ENCODE results near the gene LSM14B.

LSM14B gene

DNA sequence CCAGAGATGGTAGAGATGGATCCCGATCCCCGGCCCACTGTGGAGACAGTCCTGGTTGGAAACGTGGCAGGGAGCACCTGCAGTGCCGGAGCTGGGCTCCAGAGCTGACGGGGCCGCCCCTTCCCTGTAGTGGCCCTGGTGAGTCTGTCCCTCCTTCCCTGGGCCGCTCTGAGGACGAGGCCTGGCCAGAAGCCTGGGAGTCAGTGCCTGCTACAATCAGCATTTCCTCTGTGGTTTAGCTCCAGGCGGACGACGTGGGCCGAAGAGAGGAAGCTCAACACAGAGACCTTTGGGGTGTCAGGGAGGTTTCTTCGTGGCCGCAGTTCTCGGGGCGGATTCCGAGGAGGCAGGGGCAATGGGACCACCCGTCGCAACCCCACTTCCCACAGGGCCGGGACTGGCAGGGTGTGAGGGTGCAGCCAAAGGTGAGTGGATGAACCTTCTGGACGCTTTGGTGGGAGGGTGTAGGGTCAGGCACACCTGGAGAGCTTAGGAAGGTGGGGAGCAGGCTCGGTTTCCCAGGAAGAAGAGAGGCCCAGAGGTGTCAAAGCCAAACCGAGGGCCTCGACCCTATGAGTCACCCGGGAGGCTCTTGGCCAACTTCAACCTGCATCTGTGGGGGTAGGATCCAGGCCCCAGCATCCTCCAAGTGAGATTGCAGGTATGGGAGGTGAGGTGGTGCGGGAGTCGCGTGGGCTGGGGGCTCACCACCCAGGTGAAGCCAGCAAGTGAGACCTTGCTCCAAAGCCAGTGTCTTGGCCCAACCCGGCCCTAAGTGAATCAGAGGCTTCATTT, 11.0 kb downstream of the LSM14B start:
- no peak for DNase-seq

DNA sequence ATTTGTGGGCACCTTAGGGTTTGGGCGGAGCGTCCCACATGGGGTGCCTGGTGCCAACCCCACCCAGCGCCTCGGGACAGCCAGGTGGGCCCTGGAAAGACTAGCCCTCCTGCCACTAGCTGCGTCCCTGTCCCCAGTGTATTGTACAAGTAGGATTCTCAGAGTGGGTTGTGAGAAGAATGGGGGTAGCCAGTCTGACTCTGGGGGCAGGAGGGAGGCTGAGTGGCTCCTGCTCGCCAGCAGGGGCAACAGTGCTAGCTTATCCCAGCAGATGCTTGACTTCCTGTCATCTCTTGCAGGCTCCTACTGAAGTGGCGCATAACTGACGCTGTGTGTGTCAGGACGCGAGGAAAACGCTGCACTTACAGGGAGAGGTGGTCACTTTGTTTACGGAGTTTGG, 11.6 kb downstream of the LSM14B start:
- DNase-seq: no peak

DNA sequence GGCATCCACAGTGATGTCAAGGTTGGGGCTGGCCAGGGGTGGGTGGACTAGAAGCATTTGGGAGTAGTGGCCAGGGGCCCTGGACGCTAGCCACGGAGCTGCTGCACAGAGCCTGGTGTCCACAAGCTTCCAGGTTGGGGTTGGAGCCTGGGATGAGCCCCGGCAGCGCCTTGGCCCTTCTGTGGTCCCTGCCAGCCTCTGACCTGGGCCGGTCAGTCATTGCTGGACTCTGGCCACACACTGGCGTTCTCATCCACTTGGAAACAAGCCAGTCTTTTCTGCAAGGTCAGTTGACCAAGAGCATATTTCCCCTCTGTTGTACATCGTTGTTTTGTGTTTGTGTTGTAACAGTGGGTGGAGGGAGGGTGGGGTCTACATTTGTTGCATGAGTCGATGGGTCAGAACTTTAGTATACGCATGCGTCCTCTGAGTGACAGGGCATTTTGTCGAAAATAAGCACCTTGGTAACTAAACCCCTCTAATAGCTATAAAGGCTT, 12.5 kb downstream of the LSM14B start:
- DNase-seq: no peak

DNA sequence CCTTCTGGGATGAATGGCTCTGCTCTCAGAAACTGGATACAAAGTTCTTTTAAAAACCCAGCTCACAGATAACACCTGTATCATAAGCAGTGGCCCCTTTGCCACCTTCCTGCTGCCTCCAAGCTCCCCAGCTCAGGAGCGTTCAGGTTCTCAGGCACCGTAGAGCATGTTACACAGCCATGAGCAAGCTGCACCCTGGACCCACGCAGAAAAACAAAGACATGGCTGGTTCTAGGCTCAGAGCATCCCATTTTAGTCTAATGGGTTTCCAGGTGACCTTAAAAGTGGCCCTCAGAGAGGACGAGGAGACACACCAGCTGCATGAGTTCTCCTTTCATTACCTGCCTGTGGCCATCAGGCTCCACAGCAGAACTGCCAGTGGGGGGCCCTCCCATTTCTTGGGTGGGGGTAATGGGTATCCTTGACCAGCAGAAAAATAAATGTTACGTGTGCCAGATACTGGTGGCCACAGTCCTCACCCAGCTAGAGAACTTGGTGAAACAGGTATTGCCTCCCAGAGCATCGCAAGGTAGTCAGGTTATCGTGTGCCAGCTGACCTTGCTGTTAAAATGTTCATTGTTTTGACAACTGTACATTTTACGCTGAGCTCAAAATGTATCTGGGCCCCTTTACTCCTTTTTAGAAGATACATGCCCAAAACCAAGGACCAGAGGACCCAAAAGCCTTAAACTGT, 13.4 kb downstream of the LSM14B start:
- no peak for DNase-seq

DNA sequence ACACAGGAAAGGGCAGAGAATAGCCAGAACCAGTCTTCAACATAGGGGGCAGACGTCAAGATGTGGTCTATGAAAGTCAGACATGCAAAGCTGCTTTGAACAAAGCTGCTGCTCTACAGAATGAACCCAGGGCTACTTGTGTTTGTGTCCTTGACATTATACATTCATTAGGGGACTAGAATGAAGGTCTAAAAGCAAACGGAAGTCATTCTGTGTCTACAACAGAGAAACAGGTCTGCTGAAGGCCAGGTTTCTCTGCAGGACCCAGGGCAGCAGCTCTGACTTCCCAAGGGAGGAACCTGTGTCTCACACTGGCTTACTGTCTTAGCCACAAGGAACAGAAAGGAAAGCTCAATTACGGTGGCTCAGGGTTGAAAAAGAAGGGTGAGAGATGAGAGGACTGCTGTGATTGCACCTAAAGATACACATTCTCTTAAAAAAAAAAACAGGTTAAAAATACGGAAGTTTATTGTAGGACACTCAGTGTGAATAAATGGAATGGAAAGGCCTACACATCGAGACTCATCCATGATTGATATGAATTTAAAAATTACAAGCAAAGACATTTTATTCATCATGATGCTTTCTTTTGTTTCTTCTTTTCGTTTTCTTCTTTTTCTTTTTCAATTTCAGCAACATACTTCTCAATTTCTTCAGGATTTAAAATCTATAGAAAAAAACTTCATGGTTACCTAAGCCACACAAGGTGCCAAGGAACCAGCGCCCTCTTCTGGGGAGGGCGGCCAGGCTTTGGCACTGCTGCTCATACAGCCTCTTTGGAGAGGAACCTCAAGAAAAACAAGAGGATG, 14.2 kb downstream of the LSM14B start:
- DNase-seq: no peak

DNA sequence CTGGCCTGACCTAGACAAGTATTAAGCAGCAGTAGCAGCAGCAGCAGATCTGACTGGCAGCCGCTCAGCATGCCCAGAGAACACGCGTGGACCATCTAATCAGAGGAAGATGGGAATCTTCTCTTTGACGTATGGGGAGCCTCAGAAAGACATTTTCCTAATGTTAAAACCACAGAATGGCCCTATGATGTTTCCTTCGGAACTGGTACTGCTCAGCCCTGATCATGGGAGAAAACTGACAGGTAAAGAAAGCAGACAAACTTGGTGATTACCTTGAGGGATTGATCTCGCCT, 14.8 kb downstream of the LSM14B start:
- DNase-seq: no peak

DNA sequence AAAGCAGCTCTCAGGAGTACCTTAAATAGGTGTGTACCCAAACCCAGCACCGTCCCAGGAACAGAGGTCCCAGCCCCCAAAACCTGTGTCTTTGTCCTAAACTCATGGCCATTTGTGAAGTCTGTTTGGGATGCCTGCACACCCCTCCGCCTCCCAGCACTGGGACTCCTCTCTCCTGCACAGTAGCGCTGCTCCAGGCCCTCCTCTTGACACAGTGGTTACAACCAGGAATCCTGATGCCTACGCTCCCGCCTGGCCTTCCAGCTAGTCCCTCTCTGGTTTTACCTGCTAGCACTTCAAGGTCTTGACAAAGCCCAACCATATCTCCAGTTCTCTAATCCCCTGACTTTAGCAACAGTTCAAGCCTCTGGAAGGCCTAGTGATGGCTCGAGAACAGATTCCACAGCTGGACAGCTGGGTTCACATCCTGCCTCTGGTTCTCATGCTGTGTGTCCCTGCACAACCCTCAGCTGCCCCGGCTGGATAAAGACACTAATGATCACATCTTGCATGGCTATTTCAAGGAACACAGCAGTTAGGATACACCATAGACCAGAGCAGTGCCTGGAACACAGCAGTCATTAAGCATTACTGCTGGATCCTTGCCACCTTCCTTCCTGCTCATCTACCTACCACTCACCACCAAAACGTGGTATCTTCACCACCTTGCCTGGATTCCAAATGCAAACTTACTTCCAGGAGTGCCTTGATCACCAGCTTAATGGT, 15.4 kb downstream of the LSM14B start:
- no peak for DNase-seq

DNA sequence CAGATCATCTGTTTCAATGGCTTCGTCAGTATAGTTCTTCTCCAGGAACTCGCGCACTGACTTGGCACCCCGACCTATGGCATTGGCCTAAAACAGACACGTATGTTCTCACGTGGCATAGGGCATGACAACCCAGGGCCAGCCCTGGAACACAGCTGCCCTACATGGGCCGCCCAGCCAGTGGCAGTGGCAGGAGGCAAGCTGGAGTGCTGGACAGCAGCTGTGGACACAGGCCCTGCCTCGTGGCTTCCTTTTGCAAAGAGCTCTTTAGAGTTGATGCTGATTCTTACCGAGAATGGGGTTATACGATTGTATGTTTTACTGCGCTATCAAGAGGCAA, 15.9 kb downstream of the LSM14B start:
- no peak for DNase-seq

DNA sequence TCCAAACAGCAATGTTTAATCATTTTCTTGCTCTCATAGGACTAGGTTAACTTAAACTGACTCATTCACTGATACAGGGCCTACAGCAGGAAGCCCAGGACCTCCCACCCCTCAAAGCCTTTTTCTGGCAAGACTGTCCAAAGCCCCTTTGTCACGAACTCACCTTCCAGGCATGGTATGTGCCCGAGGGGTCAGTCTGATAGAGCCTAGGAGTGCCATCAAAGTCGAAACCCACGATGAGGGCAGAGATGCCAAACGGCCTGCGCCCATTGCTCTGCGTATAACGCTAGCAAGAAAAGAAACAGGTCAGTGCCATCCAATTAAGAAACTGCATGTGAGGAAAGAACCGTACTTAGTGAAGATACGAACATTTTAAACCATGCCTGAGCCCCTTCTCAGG, 16.6 kb downstream of the LSM14B start:
- DNase-seq: no peak

DNA sequence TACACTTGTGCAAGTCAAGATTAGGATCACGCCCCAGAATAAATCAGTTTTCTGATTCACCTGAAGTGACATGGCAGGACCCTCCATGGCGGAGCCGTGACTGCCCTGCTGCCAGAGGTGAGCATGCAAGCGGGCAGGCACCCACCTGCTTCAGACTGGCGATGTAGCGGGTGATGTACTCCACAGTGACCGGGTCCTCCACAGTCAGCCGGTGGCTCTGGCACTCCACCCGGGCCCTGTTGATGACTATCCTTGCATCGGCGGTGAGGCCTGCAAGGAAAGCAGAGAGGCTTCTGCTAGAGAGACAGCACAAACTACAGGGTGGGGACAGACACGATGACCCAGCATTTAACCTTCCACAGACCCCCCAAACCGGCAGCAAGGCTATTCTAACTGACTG, 17.4 kb downstream of the LSM14B start:
- no peak for DNase-seq

DNA sequence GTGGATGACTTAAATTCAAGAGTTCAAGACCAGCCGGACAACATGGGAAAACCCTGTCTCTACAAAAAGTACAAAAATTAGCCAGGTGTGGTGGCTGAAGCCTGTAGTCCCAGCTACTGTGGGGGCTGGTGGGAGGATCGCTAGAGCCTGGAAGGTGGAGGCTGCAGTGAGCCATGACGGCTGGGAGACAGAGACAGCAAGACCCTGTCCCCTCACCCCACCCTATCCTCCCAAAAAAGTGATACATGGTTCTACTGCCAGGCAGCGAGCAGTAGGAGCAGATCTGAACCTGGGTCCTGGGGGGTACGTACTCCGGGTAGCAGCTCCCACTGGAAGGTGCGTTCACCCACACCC, 18.7 kb downstream of the LSM14B start:
- no peak for DNase-seq

DNA sequence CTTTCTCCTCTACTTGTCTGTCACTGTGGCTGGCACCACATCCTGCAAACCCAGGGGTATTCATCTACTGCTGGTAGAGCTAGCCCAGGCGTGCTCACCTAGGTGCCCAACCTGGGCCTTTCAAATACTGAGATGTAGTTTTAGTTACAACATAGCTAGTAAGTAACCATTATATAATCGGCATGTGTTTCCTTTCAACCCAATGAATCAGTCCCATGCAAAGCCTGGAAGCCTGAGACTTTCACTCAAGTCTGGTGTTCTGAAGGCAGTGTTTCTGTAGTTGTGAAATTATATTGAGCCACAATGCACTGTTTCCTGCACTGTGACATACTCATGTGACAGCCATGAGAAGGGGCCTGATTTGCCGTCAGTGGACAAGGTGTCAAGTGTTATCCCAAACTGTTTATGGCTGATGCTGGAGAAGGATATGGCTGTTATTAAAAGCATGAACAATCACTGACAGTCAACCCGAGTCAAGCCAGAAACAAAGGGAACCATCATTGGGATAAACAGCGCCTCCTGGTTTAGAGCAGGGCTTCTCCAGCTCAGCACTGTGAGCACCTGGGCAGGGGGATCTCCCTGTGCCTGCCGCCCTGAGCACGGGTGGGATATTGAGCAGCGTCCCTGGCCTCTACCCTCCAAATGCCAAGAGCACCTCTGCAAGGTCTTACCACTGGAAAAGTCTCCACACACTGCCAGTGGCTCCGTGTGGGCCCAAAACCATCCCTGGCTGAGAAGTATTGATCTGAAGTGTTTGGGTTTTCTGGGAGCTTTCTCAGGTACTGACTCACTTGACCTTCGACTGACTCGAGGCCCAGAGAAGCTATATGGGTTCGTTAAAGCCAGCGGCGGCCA, 19.3 kb downstream of the LSM14B start:
- DNase-seq: no peak

DNA sequence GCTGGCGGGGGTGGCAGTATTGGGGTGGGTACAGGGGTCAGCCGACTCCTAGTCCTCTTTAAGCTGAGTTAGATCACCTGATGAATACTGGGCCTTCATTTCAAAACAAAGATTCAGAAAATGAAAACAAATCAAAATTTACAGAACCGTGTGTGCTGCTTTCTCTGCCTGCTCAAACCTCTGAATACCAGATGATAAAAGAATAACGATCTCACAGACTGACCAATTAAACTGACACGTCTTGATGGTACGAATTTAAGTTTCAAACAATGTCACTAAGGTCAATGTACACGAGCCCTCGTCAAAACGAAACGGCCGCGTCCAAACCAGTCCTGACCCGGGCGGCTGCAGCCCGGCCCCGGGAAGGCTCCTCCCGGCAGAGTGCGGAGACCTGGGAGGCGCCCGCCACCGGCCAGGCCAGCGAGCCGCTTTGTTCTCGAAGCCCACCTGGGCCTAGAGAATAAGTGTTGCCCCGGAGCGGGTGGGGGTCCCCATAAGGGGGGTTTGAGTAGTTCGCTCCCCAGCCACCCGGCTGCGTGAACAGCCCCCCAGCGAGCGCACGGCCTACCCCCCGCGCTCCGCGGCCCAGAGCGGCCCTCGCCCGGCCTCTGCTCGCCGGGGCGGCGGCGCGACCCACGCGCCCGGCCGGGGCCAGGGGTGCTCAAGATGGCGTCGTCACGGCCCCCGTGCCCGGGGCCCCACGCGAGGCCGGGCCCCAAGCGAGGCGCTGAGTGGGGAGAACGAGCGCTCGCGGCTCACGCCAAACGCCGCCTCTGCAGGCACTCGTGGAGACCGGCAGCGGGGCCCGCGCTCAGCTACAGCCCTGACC, 20.2 kb downstream of the LSM14B start:
- DNase-seq: no peak

DNA sequence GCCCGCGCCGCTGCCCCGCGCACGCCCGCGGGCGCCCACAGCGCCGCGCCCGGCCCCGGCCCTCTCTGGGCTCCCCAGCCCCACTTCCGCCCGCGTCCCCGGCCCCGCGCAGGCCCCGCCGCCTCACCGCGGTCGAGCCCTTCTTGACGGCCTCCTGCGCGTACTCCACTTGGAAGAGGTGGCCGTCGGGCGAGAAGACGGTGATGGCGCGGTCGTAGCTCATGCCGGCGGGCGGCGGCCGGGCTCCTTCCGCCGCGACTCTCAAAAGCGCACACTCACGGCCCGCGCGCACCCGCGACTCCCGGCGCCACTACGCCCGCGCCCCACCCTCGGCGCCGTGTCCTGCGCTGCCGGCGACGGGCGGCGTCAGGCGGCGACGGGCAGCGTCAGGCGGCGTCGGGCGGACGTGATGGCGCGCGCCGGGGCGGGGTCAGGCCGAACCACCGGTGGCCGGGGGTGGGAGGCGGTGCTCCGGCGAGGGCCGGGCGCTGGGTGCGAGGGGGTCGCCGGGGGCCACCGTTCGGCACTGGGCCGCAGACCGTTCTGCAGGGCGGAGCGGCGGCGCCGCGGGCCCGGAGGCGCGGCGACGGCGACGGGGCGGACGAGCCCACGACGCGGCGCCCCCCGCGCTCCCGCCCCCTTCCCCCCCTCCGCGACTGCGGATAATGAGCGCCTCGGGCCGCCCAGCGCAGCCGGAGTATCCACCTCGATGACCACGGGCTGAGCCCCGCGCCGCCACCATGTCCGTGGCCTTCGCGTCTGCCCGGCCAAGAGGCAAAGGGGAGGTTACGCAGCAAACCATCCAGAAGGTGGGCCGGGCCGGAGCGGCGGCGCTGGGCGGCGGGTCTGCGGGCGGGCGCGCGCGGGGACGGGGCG, 21.0 kb downstream of the LSM14B start, which contains the start of the genes PSMA7 and SS18L1:
Gene PSMA7, minus strand, starts transcription at position 314 of the 876 bp plus-strand sequence. Its CDS starts 91 bp downstream, at position 223.
Gene SS18L1, plus strand, starts transcription at position 689 of the 876 bp plus-strand sequence. Its CDS starts 52 bp downstream, at position 741.
- peak; percentile 63 for DNase-seq

DNA sequence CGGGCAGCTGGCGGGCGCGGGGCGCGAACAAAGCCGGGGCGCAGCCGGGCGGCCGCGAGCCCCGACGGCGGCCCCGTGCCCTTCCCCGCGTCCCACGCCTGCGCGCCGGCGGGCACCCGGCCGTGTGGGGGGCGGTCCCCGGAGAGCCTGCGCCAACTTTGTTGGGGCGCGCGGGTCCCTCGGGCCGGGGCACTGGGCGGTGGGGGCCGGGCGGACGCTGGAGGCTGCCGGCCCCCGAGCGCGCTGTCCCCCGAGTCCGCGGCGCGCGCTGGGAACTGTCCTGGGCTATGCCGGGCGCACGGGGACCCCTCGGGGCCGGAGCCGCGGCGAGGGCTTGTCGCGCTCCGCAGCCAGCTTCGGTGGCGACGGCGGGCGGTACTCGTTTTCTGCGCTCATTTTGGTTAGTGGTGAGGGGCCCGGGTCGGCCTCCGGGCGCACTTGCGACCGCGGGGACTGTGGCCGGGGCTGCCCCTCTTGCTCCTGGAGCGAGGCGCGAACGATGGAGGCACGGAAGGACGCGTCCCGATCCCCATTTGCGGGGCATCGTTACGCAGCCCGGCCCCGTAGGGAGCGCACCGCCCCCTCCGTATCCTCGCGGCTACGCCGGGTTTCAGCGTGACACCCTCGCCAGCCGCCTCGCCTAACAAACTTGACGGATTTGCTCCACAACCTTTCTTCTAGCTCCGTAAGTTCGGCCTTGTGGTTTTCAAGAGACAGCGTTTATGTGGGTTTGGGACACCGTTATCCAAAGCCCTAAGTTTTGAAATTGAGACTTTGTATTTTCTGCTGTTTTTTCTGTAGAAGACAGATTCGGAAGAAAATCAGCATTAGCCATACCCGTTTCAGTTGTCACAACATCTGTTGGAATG, 21.9 kb downstream of the LSM14B start:
- DNase-seq: no peak

DNA sequence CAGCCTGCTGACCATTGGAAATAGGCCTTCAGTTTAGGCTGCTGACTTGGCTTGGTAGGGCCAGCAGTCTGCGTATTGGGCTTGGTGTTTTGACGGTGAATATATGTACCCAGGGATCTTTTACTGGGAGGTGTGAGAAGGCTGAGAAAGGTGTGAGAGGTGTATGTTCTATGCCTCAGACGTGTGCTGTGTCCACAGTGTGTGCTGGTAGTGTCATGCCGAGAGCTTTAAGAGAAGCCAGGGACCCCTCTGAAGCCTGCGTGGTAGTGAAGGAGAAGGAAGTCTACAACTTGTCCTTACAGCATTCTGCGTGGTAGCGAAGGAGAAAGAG, 23.4 kb downstream of the LSM14B start:
- no peak for DNase-seq

DNA sequence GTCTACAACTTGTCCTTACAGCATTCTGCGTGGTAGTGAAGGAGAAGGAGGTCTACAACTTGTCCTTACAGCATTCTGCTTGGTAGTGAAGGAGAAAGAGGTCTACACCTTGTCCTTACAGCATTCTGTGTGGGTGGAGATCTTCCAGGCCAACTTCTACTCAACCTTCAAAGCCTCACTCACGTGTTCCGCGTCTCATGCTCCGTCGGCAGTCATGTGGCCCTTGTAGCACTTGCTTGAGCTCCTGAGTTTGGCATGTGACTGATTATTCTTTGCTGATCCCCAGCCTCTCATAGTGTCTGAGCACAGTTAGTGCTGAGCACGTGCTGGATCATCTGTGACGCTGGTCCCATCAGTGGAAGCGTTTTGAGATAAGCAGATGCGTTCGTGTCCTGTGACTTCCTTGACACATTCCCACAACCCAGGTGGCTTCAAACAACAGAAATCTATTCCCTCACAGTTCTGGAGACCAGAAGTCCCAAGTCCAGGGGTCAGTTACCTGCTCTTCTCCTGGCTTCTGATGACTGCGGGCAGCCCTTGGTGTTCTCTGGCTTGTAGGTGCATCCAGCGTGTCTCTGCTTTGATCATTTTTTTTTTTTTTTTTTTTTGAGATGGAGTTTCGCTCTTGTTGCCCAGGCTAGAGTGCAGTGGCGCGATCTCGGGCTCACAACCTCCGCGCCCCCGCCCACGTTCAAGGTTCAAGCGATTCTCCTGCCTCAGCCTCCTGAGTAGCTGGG, 23.9 kb downstream of the LSM14B start:
- DNase-seq: no peak

DNA sequence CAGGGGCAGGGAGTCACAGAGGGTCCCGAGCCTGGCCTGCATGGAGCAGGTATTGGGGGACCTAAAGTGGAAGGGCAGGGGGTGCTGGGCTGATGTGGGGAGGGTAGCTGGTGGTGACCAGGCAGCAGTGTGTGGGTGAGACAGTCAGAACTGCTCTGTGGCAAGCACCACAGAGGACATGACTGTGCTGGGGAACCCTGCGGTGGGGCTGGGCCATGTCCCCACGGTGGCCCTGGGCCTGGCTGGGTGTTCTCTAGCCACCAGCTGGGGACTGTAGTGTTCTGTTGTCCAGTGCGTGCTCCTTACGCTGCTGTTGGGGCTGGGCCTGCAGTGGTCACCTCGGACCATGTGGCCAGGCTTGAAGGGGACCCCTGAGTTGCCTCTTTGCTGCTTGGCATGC, 24.9 kb downstream of the LSM14B start:
- DNase-seq: no peak
